GM23338 (cell line): ENCODE data around the gene CGRRF1. TPM values are rescaled to one million over a fixed set of nuclear protein-coding genes. Genes with fewer than 3 reads are reported as not detected.

ENCODE experiments used
- ATAC-seq: fragments of 200-7000 bp; cut with Tn5 transposase; 3 replicates; pipeline ENCODE4 v1.9.1; 2020
- DNase-seq: peaks from one replicate; pipeline ENCODE4 v3.0.0-alpha.2; 2015; ENCODE audit warnings: low spot score
- H2AFZ ChIP-seq: fragments of 200-600 bp; sonication (generic); 2 replicates; pipeline ENCODE4 v1.8.0; 2016; ENCODE audit warnings: antibody characterized with exemption, mild to moderate bottlenecking, moderate library complexity
- H3F3A ChIP-seq: fragments of 200-600 bp; sonication (generic); replicated peaks from 2 replicates; pipeline ENCODE4 v1.8.0; 2017; ENCODE audit warnings: antibody characterized with exemption, mixed run types, low read depth
- H3K27ac ChIP-seq: fragments of 200-600 bp; sonication (generic); 2 replicates; pipeline ENCODE4 v1.6.1; 2016; ENCODE audit warnings: low read depth
- H3K27me3 ChIP-seq: fragments of 200-600 bp; sonication (generic); 2 replicates; pipeline ENCODE4 v1.8.0; 2016; ENCODE audit warnings: mild to moderate bottlenecking, mixed run types, moderate library complexity; ENCODE audit not compliant: insufficient read depth
- H3K36me3 ChIP-seq: fragments of 200-600 bp; sonication (generic); 2 replicates; pipeline ENCODE4 v1.8.0; 2016; ENCODE audit warnings: mild to moderate bottlenecking; ENCODE audit not compliant: insufficient read depth
- H3K4me1 ChIP-seq: fragments of 200-600 bp; sonication (generic); 2 replicates; pipeline ENCODE4 v1.8.0; 2016; ENCODE audit warnings: mild to moderate bottlenecking, moderate library complexity; ENCODE audit not compliant: insufficient read depth
- H3K4me2 ChIP-seq: fragments of 200-600 bp; sonication (generic); 2 replicates; pipeline ENCODE4 v1.7.1; 2017; ENCODE audit warnings: mixed run types
- H3K4me3 ChIP-seq: fragments of 200-600 bp; sonication (generic); 2 replicates; pipeline ENCODE4 v1.6.1; 2016; ENCODE audit warnings: mixed run types
- H3K79me2 ChIP-seq: fragments of 200-600 bp; sonication (generic); replicated peaks from 2 replicates; pipeline ENCODE4 v1.8.0; 2017; ENCODE audit warnings: mild to moderate bottlenecking; ENCODE audit not compliant: insufficient read depth
- H3K9me2 ChIP-seq: fragments of 200-600 bp; sonication (generic); 2 replicates; pipeline ENCODE4 v1.8.0; 2017; ENCODE audit not compliant: insufficient read depth
- H4K20me1 ChIP-seq: fragments of 200-600 bp; sonication (generic); replicated peaks from 2 replicates; pipeline ENCODE4 v1.8.0; 2017; ENCODE audit warnings: mild to moderate bottlenecking; ENCODE audit not compliant: insufficient read depth
- H3K27ac Mint-ChIP-seq: 2 replicates; pipeline ENCODE4 v1.8.0; 2020; ENCODE audit warnings: inconsistent platforms, mild to moderate bottlenecking, moderate library complexity, mixed read lengths
- H3K27me3 Mint-ChIP-seq: 3 replicates; pipeline ENCODE4 v1.8.0; 2022; ENCODE audit warnings: low read depth, mild to moderate bottlenecking, moderate library complexity, mixed read lengths, inconsistent platforms; ENCODE audit not compliant: insufficient read depth, poor library complexity
- H3K36me3 Mint-ChIP-seq: 3 replicates; pipeline ENCODE4 v1.8.0; 2021; ENCODE audit warnings: low read depth, mild to moderate bottlenecking, inconsistent platforms, moderate library complexity, mixed read lengths
- H3K4me1 Mint-ChIP-seq: 3 replicates; pipeline ENCODE4 v1.8.0; 2020; ENCODE audit warnings: mild to moderate bottlenecking, inconsistent platforms, mixed read lengths
- H3K4me3 Mint-ChIP-seq: 3 replicates; pipeline ENCODE4 v1.8.0; 2021; ENCODE audit warnings: moderate library complexity, mild to moderate bottlenecking, inconsistent platforms, mixed read lengths
- H3K9me3 Mint-ChIP-seq: 3 replicates; pipeline ENCODE4 v1.8.0; 2020; ENCODE audit warnings: moderate library complexity, mild to moderate bottlenecking, inconsistent platforms, mixed read lengths
- CREB1 ChIP-seq: fragments of 250-450 bp; sonication (Bioruptor Pico); IDR thresholded peaks from 2 replicates; pipeline ENCODE4 v1.5.0; 2020; ENCODE audit warnings: low read depth, mild to moderate bottlenecking, moderate library complexity
- EZH2 ChIP-seq: fragments of 200-600 bp; sonication (generic); IDR thresholded peaks from one replicate; pipeline ENCODE4 v1.8.0; 2017; ENCODE audit warnings: antibody characterized with exemption, mild to moderate bottlenecking, low read depth; ENCODE audit not compliant: unreplicated experiment
- EZH2phosphoT487 ChIP-seq: fragments of 200-600 bp; sonication (generic); IDR thresholded peaks from one replicate; pipeline ENCODE4 v1.8.1; 2018; ENCODE audit warnings: antibody characterized with exemption; ENCODE audit not compliant: unreplicated experiment
- JUNB ChIP-seq: IDR thresholded peaks from one replicate; pipeline ENCODE4 v1.6.1; 2016; ENCODE audit warnings: antibody characterized with exemption; ENCODE audit not compliant: unreplicated experiment
- POLR2AphosphoS5 ChIP-seq: IDR thresholded peaks from 2 replicates; pipeline ENCODE4 v1.6.1; 2016; ENCODE audit warnings: antibody characterized with exemption, low read depth
- STAT1 ChIP-seq: IDR thresholded peaks from one replicate; pipeline ENCODE4 v1.6.1; 2016; ENCODE audit warnings: antibody characterized with exemption; ENCODE audit not compliant: unreplicated experiment
- ZNF114 ChIP-seq: fragments of 250-450 bp; sonication (Bioruptor Pico); IDR thresholded peaks from 2 replicates; pipeline ENCODE4 v1.5.0; 2020; ENCODE audit warnings: mild to moderate bottlenecking, moderate library complexity
- ZNF331 ChIP-seq: fragments of 250-450 bp; sonication (Bioruptor Pico); IDR thresholded peaks from 2 replicates; pipeline ENCODE4 v1.5.0; 2020; ENCODE audit warnings: low read depth, mild to moderate bottlenecking, moderate library complexity
- polyA plus RNA-seq: library from polyadenylated mRNA; unstranded; fragments of >200 nt; fragmentation: Nextera tagmentation; extraction: Ambion mirVana; gene quantifications from 2 replicates; pipeline ENCODE4 v1.2.1, GENCODE V29; 2016
- total RNA-seq: library from RNA; depleted of rRNA; stranded (reverse); fragments of >200 nt; shearing (Covaris generic); gene quantifications from 2 replicates; pipeline ENCODE4 v1.2.3, GENCODE V29; 2014
- TF ChIP-seq, protein P1 (sequence below): IDR thresholded peaks from one replicate; pipeline ENCODE4 v1.6.1; 2018; ENCODE audit warnings: antibody characterized with exemption; ENCODE audit not compliant: unreplicated experiment

Gene CGRRF1
- total and polyA plus RNA-seq, 2 experiments from 2014 or later, result 18.8 to 28.3 TPM

DNA sequence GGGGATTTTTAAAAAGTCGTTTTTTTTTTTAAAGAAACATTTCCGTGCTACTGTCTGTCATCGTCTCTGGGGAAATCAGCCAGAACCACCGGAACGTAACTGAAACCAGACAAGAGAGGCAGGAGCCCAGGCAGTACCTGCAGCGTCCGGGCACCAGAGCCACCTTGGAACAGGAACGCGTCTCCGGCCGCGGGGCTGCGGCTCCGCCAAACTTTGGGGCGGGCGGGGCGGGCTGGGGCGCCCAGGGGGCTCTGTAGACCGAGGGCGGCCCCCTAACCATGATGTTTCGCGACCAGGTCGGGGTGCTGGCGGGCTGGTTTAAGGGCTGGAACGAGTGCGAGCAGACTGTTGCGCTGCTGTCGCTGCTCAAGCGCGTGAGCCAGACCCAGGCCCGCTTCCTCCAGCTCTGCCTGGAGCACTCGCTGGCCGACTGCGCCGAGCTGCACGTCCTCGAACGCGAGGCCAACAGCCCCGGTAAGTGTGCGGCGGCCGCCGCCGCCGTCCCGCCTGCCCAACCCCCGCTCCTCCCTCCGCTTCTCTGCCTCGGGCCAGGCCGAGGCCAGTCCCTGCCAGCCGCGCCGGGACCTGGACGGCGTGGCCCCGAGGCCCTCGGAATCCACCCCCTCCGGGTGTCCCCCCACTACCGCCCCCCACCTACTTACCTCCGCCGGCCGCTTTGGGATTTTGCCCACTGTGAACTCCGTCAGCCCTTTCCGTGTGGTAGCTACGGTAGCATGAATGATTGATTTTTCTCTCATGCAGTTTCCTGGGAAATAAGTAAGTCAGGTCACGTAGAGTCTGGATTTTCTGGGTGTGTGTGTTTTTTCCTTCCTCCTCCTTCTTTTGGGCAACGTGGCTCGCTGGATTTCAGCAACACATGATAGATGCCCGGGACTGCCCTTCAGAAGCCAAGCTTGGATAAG, 58.2 kb downstream of the CGRRF1 start:
- TF ChIP-seq STAT1 (no peak), EZH2phosphoT487 (no peak), ZNF331 (no peak), JUNB (no peak), ZNF114 (CRISPR knock-in tag) (no peak), CREB1 (CRISPR knock-in tag) (no peak), EZH2 (no peak), POLR2AphosphoS5 (no peak)
- TF ChIP-seq, protein P1, sequence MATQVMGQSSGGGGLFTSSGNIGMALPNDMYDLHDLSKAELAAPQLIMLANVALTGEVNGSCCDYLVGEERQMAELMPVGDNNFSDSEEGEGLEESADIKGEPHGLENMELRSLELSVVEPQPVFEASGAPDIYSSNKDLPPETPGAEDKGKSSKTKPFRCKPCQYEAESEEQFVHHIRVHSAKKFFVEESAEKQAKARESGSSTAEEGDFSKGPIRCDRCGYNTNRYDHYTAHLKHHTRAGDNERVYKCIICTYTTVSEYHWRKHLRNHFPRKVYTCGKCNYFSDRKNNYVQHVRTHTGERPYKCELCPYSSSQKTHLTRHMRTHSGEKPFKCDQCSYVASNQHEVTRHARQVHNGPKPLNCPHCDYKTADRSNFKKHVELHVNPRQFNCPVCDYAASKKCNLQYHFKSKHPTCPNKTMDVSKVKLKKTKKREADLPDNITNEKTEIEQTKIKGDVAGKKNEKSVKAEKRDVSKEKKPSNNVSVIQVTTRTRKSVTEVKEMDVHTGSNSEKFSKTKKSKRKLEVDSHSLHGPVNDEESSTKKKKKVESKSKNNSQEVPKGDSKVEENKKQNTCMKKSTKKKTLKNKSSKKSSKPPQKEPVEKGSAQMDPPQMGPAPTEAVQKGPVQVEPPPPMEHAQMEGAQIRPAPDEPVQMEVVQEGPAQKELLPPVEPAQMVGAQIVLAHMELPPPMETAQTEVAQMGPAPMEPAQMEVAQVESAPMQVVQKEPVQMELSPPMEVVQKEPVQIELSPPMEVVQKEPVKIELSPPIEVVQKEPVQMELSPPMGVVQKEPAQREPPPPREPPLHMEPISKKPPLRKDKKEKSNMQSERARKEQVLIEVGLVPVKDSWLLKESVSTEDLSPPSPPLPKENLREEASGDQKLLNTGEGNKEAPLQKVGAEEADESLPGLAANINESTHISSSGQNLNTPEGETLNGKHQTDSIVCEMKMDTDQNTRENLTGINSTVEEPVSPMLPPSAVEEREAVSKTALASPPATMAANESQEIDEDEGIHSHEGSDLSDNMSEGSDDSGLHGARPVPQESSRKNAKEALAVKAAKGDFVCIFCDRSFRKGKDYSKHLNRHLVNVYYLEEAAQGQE, result no peak
- Histone ChIP-seq H4K20me1 (no peaks in the 10 kb centered on the region), H3F3A (no peaks in the 10 kb centered on the region), H3K4me1 (peaks cover 27% of the 10 kb centered on the region), H3K79me2 (peaks cover 9% of the 10 kb centered on the region), H3K27ac (no peak overlapping the region), H2AFZ (peak overlapping the region; percentile 81), H3K4me2 (peak overlapping the region; percentile 85), H3K36me3 (no peaks in the 10 kb centered on the region), H3K9me2 (no peaks in the 10 kb centered on the region), H3K27me3 (peaks cover 43% of the 10 kb centered on the region), H3K4me3 (peak overlapping the region; percentile 90)
- ATAC-seq (peak; percentile 41), DNase-seq (peak; percentile 81)
- H3K27me3 Mint-ChIP-seq, result peaks cover 34% of the 10 kb centered on the region
- H3K9me3 Mint-ChIP-seq, result no peaks in the 10 kb centered on the region; the same call in 2 of the 3 replicates
- no peak overlapping the region; the same call in 1 of the 2 replicates for H3K27ac Mint-ChIP-seq
- peak overlapping the region; percentile 90 for H3K4me3 Mint-ChIP-seq
- peaks cover 17% of the 10 kb centered on the region; the same call in 2 of the 3 replicates for H3K4me1 Mint-ChIP-seq
- peaks cover 5% of the 10 kb centered on the region; the same call in 2 of the 3 replicates for H3K36me3 Mint-ChIP-seq

- peak overlapping the region; percentile 29 for H3K4me3 ChIP-seq
- no peaks in the 10 kb centered on the region for H3F3A ChIP-seq
- H4K20me1 ChIP-seq, result no peaks in the 10 kb centered on the region
- H3K9me2 ChIP-seq, result no peaks in the 10 kb centered on the region
- H2AFZ ChIP-seq, result no peak overlapping the region
- H3K4me1 ChIP-seq, result peaks cover 27% of the 10 kb centered on the region
- H3K36me3 ChIP-seq, result no peaks in the 10 kb centered on the region
- peak overlapping the region; percentile 55 for H3K4me3 Mint-ChIP-seq
- H3K27me3 ChIP-seq, result peaks cover 43% of the 10 kb centered on the region
- no peaks in the 10 kb centered on the region; the same call in 2 of the 3 replicates for H3K9me3 Mint-ChIP-seq
- peaks cover 11% of the 10 kb centered on the region for H3K79me2 ChIP-seq
- peaks cover 33% of the 10 kb centered on the region for H3K27me3 Mint-ChIP-seq
- peak overlapping the region; percentile 85 for H3K4me2 ChIP-seq
- ATAC-seq, result no peak
- peaks cover 17% of the 10 kb centered on the region; the same call in 2 of the 3 replicates for H3K4me1 Mint-ChIP-seq
- H3K36me3 Mint-ChIP-seq, result peaks cover 8% of the 10 kb centered on the region; the same call in 2 of the 3 replicates
- H3K27ac Mint-ChIP-seq, result no peak overlapping the region
- no peak for DNase-seq
- H3K27ac ChIP-seq, result no peak overlapping the region
- no peak for TF ChIP-seq ZNF331
- TF ChIP-seq EZH2, result no peak
Measured at GRCh38 chr14:54568821-54569595, 59.3 kb downstream of the CGRRF1 start.
